Omental fat pad (tissue), 4 donors: ENCODE results near the gene IGFL1. TPM values are rescaled to one million over a fixed set of nuclear protein-coding genes. Genes with fewer than 3 reads are reported as not detected.
"Not testable (repeated sequence)": the region's sequence is repeated elsewhere in the genome, so short reads cannot be mapped to it uniquely, and the experiment has no call there.

Experiments used
- ATAC-seq: fragments of 150-250 bp; one replicate; pipeline ENCODE4 v1.9.1; 2016; ENCODE audit warnings: mild to moderate bottlenecking, moderate library complexity; ENCODE audit not compliant: low FRiP score
- DNase-seq: peaks from one replicate; pipeline ENCODE4 v3.0.0-alpha.2; 2019; ENCODE audit warnings: low spot score
- total RNA-seq, 4 donors: library from RNA; depleted of rRNA; stranded (reverse); fragments of >200 nt; gene quantifications; one replicate each; pipeline ENCODE4 v1.1.0, GENCODE V29; 2016
- TF ChIP-seq, protein P1 (sequence below), 3 donors: fragments of 450-650 bp; IDR thresholded peaks; one replicate each; pipeline ENCODE4 v1.5.1; 2016 to 2017; ENCODE audit warnings: antibody characterized with exemption in 3 of 3, mild to moderate bottlenecking in 3 of 3, moderate library complexity in 2 of 3

IGFL1 gene
- total RNA-seq, 4 donors from 2014 or later = not detected

DNA sequence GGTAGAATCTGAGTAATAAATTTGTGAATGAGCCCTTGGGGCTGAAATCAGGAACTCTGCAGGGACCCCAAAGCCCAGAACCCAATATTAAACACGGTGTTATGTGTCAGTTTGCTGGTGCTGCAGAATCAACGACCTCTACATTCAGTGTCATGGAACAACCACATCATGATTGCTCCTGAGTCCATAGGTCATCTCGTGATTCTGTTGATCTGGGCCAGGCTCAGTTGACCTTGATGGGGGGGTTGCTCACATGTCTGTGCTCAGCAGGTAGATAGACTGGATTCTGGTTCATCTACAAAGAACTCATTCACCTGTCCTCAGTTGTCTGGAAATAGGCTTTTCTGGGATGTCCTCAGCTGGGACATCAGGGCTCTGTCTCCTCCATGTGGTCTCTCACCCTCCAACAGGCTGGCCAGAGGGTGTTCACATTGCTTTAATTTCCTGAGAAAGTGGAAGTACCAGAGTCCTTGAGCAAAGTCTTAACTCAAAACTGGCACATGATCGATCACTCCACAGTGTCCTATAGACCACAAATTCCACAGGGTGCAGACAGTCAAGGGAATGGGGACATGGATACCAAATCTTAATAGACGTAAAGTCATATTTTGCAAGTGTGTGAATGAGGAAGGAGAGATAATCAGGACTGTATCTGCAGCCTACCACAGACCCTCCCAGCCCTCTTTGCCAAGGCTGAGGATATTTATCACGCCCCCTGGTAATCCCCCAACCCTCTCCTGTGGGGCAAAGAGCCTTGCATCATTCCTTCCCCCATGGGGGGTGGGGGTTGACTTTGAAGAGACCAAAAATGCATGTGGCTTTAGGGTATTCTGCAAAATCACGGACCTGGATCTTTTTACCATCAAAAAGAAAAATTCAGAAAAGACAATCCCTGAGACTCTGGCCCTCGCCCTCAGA is 39.3 kb upstream of the IGFL1 start:
- ATAC-seq (no peak), DNase-seq (no peak)
- TF ChIP-seq, protein P1, sequence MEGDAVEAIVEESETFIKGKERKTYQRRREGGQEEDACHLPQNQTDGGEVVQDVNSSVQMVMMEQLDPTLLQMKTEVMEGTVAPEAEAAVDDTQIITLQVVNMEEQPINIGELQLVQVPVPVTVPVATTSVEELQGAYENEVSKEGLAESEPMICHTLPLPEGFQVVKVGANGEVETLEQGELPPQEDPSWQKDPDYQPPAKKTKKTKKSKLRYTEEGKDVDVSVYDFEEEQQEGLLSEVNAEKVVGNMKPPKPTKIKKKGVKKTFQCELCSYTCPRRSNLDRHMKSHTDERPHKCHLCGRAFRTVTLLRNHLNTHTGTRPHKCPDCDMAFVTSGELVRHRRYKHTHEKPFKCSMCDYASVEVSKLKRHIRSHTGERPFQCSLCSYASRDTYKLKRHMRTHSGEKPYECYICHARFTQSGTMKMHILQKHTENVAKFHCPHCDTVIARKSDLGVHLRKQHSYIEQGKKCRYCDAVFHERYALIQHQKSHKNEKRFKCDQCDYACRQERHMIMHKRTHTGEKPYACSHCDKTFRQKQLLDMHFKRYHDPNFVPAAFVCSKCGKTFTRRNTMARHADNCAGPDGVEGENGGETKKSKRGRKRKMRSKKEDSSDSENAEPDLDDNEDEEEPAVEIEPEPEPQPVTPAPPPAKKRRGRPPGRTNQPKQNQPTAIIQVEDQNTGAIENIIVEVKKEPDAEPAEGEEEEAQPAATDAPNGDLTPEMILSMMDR (IDR thresholded peaks at IDR 0.05) = no peak

DNA sequence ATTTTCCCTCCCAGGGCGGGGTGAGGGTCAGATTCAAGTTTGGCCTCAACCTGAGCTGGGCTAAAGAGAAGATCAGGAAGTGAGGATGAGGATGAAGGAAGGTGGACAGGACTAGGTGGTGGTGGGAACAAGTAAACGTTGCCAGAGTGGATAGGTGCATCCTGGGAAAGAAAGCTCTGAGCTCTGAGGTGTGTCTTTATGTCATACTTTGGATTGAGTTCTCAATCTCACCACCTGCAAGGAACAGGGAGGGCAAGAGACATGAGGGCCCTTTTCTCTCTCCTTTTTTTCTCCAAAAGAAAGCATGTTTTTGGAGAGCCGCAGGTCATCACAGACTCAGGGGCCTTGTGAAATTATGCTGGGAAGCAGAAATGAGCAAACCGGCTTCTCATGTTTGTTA is 38.2 kb upstream of the IGFL1 start:
- TF ChIP-seq, protein P1 (IDR thresholded peaks at IDR 0.05) = no peak
- ATAC-seq (no peak), DNase-seq (no peak)

DNA sequence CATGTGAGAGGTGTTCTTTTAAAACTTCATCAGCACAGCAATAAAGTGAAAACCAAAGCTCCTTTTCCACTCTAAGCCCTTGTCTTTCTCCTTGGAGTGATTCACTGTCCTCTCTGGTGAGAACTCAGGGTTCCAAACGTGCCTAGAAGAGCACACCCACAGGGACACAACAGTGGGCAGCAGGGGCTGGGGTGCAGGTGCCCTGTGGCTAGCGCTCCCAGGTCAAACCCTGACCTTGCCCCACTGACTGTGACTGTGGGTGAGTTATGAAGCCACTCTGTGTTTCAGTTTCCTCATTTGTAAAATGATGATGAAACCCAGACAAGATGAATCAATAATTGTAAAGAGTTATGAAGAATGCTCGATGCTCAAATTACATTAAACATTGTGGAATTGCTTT is 37.6 kb upstream of the IGFL1 start:
- no peak for ATAC-seq
- TF ChIP-seq, protein P1 (IDR thresholded peaks at IDR 0.05) = no peak
- DNase-seq = no peak

DNA sequence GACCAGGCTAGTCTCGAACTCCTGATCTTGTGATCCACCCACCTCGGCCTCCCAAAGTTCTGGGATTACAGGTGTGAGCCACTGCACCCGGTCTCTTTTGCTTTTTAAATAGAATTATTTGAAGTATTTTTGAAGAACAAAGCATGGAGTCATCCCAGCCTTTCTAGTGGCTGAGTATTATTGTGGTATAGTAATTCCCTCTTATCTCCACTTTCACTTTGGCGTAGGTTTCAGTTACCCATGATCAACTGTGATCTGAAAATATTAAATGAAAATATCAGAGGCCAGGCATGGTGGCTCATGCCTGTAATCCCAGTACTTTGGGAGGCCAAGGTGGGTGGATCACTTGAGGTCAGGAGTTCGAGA is 36.9 kb upstream of the IGFL1 start:
- ATAC-seq = not testable (repeated sequence)

DNA sequence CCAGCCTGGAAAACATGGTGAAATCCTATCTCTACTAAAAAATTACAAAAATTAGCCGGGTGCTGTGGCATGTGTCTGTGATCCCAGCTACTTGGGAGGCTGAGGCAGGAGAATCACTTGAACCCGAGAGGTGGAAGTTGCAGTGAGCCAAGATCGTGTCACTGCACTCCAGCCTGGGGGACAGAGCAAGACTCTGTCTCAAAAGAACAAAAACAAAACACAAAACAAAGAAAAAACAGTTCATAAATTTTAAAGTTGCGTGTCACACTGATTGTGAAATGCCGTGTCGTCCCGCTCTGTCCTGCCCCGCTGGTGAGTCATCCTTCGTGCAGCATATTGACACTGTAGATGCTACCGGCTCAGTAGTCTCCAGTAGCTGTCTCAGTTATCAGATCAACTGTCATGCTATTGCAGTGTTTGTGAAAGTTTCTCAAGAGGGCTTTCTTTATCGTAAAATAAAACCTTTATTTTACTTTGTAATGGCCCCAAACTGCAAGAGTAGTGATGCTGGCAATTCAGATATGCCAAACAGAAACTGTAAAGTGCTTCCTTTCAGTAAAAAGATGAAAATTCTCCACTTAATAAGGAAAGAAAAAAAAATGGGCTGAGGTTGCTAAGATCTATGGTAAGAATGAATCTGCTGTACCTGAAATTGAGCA is 36.4 kb upstream of the IGFL1 start:
- DNase-seq (no peak), ATAC-seq (no peak)
- TF ChIP-seq, protein P1 (IDR thresholded peaks at IDR 0.05) = no peak

More for the DNA sequence above, 36.9 kb upstream of the IGFL1 start:
- DNase-seq = not testable (repeated sequence)

DNA sequence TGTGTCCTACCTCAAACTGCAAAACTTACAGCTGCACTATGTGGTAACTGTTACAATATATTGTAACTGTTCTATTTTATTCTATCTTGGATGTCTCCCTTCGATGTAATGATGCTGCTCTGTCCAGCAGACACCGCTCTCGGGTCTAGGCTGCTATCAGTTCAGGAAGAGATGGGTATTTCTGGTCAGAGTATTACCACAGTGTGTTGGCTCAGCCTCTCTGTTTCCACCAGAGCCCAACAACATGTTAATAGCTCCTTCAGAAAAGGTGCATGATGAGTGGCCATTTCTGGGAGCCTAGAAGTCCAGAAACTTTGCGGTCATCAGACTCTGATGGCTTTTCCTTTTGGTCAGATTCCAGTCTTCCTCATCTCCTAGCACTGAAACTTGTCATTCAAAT is 35.9 kb upstream of the IGFL1 start:
- ATAC-seq (no peak), DNase-seq (no peak)
- TF ChIP-seq, protein P1 (IDR thresholded peaks at IDR 0.05) = no peak

DNA sequence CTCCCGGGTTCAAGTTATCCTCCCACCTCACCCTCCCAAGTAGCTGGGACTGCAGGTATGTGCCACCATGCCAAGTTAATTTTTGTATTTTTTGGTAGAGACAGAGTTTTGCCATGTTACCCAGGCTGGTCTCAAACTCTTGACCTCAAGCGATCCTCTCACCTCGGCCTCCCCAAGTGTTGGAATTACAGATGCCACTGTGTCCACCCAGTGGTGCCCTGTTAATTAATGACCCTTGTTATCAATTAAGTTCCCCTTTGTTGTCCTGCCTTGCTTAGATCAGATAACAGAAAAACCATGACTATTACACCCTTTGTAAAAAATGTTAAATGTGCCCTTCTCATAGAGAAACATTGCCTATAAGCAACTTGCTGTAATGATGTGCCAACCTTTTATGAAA is 34.4 kb upstream of the IGFL1 start:
- DNase-seq = no peak
- ATAC-seq = no peak
- TF ChIP-seq, protein P1 (IDR thresholded peaks at IDR 0.05) = no peak

DNA sequence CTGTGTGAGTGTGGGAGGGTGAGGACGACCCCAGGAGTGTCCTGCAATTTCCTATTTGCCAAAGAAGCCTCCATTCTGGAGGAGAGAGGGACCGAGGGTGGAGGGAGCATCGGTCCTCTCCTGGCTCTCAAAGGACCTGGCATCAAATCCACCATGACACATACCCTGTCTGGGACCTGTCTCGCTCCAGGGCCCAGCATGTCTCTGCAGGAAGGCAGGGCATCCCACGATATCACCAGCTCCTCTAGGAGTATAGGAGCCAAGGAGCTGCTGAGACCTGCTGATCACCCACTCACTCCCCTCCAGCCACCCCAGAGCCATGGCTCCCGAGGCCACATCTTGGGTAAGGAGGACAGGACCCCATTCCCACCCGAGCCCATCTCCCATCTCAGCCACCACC is 33.6 kb upstream of the IGFL1 start:
- not testable (repeated sequence) for ATAC-seq, DNase-seq
